ENCODE results near the gene CILP2.

The CILP2 gene

GRCh38 chr19:19505669-19506326 is 32.3 kb upstream of the CILP2 start:
- DNase-seq (ENCODE audit: low read depth in 2 of 2): no peak

- DNase-seq (ENCODE audit: low read depth in 2 of 2): no peak
These were observed 31.5 kb upstream of the CILP2 start for GRCh38 chr19:19506592-19506991.

- DNase-seq (ENCODE audit: low read depth in 2 of 2): no peak
These were observed 30.7 kb upstream of the CILP2 start for GRCh38 chr19:19507354-19507753.

DNA sequence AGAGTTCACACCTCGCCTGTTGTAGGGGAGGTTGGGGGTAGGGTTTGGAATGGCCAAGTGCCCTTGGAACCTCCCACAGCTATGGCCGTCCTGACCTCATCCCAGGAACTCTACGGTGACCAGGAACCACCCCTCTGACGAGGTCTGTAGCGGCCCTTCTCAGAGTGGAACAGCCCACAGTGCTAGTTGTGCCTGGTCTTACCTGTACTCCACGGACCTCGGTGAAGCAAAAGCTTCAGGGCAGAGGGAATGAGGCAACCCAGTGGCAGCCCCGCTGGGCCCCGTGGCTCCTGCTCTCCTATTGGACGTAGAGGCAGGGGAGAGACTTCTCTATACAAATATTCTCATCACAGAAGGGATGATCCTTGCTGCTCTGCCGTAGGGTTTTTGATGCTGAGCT is 29.8 kb upstream of the CILP2 start:
- no peak for DNase-seq (ENCODE audit: low read depth in 2 of 2)

DNA sequence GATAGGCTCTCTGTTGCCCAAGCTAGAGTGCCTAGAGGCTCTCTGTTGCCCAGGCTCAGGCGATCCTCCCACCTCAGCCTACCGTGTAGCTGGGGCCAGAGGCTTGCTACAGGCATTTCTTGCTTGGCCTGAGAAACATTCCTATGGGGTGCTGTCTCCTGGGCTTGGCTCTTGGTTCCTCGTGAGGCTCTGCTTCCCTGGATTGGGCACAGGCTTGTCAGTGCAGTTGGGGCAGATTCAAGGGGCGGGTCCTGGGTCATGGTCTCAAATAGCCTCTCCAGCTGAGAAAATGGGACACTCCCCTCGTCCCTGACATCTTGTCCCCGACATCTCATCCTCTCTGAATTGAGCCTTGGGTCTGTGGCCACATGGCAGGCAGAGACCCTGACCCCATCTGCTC is 27.6 kb upstream of the CILP2 start:
- DNase-seq (ENCODE audit: low read depth in 2 of 2): no peak

DNA sequence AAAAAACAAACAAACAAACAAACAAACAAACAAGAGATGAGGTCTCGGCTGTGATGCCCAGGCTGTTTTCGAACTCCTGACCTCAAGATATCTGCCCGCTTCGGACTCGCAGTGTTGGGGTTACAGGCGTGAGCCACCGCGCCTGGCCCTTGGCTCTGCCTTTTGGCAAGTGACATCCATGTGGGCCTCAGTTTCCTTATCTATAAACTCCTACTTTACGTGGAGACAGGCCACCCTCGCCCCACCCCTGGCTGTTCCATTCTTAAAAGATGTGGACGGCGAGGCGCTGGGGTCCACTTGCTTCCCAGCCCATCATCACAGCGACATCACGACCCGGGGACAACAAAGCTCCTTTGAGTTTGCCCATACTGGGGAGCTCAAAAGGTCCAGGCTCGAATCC is 24.4 kb upstream of the CILP2 start:
- no peak for DNase-seq (ENCODE audit: low read depth in 2 of 2)

DNA sequence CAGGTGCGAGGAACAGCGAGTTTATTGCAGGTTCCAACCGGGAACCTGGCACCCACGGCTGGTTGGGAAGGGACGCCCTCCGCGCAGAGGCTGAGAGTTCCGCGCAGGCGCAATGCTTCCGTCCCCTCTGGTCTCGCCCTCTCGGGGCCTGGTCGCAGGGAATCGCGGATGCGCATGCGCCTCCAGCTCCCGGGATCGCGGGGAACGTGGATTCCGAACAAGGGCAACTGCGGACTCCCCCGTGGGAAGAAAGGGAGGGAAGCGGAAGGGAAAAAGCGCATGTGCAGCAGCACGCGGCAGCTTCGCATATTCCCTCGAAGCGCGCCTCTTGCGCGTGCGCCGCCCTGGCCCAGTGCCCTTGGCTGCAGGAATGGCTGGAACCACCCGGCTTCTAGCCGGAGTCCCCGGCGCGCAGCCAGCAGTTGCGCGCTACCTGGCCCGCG is 23.8 kb upstream of the CILP2 start:
- no peak for DNase-seq (ENCODE audit: low read depth in 2 of 2)

GRCh38 chr19:19514881-19515641 is 23.0 kb upstream of the CILP2 start, which contains the start of gene TSSK6:
TSS of gene TSSK6 (minus strand) at chr19:19515548. CDS start at chr19:19515427, 121 bp downstream.
- no peak for DNase-seq (ENCODE audit: low read depth in 2 of 2)

- DNase-seq (ENCODE audit: low read depth in 2 of 2): peak; percentile 86 to 88
These were observed 22.2 kb upstream of the CILP2 start, which contains the start of gene NDUFA13 for GRCh38 chr19:19515642-19516519. TSS of gene NDUFA13 (plus strand) at chr19:19516225. CDS start at chr19:19516239, 14 bp downstream.

- no peak for DNase-seq (ENCODE audit: low read depth in 2 of 2)
These were observed 20.8 kb upstream of the CILP2 start for GRCh38 chr19:19517235-19517619.

- no peak for DNase-seq (ENCODE audit: low read depth in 2 of 2)
These were observed 17.1 kb upstream of the CILP2 start for GRCh38 chr19:19520989-19521388.

DNA sequence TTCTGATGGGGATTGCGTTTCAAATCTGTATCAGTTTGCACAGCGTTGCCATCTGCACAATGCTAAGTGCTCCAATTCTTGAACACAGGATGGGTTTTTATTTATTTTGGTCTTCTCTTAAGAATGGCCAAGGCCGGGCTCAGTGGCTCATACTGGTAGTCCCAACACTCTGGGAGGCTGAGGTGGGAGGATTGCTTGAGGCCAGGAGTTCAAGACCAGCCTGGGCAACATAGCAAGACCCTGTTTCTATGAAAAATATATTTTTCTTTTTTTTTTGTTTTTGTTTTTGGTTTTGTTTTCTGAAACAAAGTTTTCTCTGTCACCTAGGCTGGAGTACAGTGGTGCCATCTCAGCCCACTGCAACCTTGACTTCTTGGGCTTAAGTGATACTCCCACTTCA is 14.9 kb upstream of the CILP2 start:
- DNase-seq (ENCODE audit: low read depth in 2 of 2): no peak

DNA sequence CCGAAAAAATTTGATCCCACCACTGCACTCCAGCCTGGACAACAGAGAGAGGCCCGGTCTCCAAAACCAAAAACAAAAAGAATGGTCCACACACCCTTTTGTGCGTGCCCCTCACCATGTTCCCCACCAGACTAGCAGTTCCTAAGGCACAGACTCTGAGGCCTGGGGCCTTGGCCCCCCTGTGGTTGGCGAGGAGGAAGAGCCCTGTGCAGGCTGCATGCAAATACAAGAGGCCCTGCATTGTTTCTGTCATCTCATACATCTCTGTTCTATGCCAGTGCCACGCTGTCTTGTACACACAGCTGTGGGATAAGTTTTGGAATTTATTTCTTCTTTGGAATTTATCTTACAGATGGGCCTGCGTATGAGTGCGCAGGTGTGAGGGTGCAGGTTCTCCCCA is 14.0 kb upstream of the CILP2 start:
- no peak for DNase-seq (ENCODE audit: low read depth in 2 of 2)

DNA sequence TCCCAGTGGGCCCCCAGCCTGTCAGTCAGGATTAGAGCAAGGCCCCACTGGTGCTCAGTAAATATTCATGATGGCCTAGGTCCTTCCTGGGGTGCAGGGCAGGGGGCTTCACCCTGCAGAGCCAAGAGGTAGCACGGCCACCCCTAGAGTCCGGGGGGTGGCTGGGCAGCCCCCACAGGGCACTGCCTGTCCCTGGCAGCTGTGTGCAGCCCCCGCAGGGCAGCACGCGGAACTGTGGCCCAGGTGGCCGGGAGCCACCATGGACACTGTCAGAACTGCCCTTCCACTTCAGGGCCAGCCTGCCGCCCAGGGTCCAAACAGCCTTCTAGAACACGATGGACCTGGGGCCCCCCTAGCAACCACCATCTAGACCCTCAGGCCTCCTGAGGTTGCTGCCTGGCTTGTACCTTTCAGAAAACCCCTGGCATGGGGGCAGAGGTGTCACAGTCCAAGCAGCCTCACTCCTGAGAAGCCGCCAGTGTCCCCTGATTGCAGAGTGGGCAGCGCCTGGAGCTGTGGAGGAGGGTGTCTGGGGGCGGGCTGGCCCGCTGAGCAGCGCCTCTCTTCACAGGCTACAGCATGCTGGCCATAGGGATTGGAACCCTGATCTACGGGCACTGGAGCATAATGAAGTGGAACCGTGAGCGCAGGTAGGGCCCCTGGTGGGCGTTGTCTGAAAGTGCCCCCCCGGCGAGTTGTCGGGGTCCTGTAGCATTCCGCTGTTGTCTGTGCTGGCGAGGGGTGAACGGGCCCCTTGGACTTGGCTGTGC is 12.3 kb upstream of the CILP2 start:
- no peak for DNase-seq (ENCODE audit: low read depth in 2 of 2)

- no peak for DNase-seq (ENCODE audit: low read depth in 2 of 2)
These were observed 11.3 kb upstream of the CILP2 start for GRCh38 chr19:19526581-19527370.

- DNase-seq (ENCODE audit: low read depth in 2 of 2): no peak
These were observed 10.8 kb upstream of the CILP2 start for GRCh38 chr19:19527371-19527656.

- DNase-seq (ENCODE audit: low read depth in 2 of 2): no peak
These were observed 10.1 kb upstream of the CILP2 start for GRCh38 chr19:19527674-19528625.

- DNase-seq (ENCODE audit: low read depth in 2 of 2): no peak
These were observed 9.2 kb upstream of the CILP2 start, which contains the start of gene YJEFN3 for GRCh38 chr19:19528721-19529490. TSS of gene YJEFN3 (plus strand) at chr19:19528911. CDS start at chr19:19528933, 22 bp downstream.

Measured in stimulated activated CD4-positive, alpha-beta T cell treated with anti-CD3 and anti-CD28 coated beads, Interleukin-15, amount 100 ng/mL, for 48 hours (primary cell).